PC-3 (cell line): Measurements from ENCODE around the gene AHNAK. TPM values are rescaled to one million over a fixed set of nuclear protein-coding genes. Genes with fewer than 3 reads are reported as not detected.

Source experiments
- ATAC-seq: fragments of 200-7000 bp; cut with Tn5 transposase; 2 replicates; pipeline ENCODE4 v1.9.1; 2020; ENCODE audit warnings: mild to moderate bottlenecking, moderate library complexity
- BruUV-seq: library from RNA; stranded (reverse); fragments of 400-500 nt; replicated peaks from 2 replicates; lab custom pipeline; 2021; lab: Mats Ljungman, UMichigan
- CTCF ChIA-PET: fragments of 300-600 bp; sonication (Branson Sonifier 250); formaldehyde crosslinking; loops from one replicate; lab custom pipeline; 2022; ENCODE audit warnings: antibody characterized with exemption; lab: Charles Lee
- POLR2A ChIA-PET: fragments of 300-600 bp; sonication (Branson Sonifier 250); formaldehyde crosslinking; loops from one replicate; lab custom pipeline; 2022; ENCODE audit warnings: antibody characterized with exemption; ENCODE audit not compliant: unreplicated experiment; lab: Charles Lee
- DNase-seq: peaks from one replicate; pipeline ENCODE4 v3.0.0-alpha.2; 2015
- H2AFZ ChIP-seq: fragments of 300-600 bp; sonication (generic); 2 replicates; pipeline ENCODE4 v1.6.0; 2016; ENCODE audit warnings: antibody characterized with exemption, low read length
- H3F3A ChIP-seq: fragments of 300-600 bp; sonication (generic); one replicate; pipeline ENCODE4 v1.6.0; 2017; ENCODE audit warnings: antibody characterized with exemption, low read length, control low read depth, mild to moderate bottlenecking; ENCODE audit not compliant: unreplicated experiment
- H3K27ac ChIP-seq: fragments of 300-600 bp; sonication (generic); 2 replicates; pipeline ENCODE4 v1.5.1; 2016; ENCODE audit warnings: mild to moderate bottlenecking, low read length
- H3K27me3 ChIP-seq: fragments of 300-600 bp; sonication (generic); 2 replicates; pipeline ENCODE4 v1.6.1; 2016; ENCODE audit warnings: low read length, mixed read lengths
- H3K36me3 ChIP-seq: fragments of 300-600 bp; sonication (generic); 2 replicates; pipeline ENCODE4 v1.6.1; 2016; ENCODE audit warnings: low read depth, mixed run types, low read length, mixed read lengths
- H3K4me1 ChIP-seq: fragments of 300-600 bp; sonication (generic); 2 replicates; pipeline ENCODE4 v1.5.1; 2016; ENCODE audit warnings: low read length; ENCODE audit not compliant: insufficient read depth
- H3K4me2 ChIP-seq: fragments of 300-600 bp; sonication (generic); 2 replicates; pipeline ENCODE4 v1.6.0; 2016; ENCODE audit warnings: low read length
- H3K4me3 ChIP-seq: fragments of 300-600 bp; sonication (generic); 2 replicates; pipeline ENCODE4 v1.5.1; 2016; ENCODE audit warnings: mild to moderate bottlenecking, low read length, mixed read lengths
- H3K79me2 ChIP-seq: fragments of 300-600 bp; sonication (generic); 2 replicates; pipeline ENCODE4 v1.6.1; 2017; ENCODE audit warnings: low read length, mixed read lengths
- H3K9ac ChIP-seq: fragments of 300-600 bp; sonication (generic); 2 replicates; pipeline ENCODE4 v1.6.0; 2016; ENCODE audit warnings: mild to moderate bottlenecking, low read length
- H3K9me2 ChIP-seq: fragments of 300-600 bp; sonication (generic); replicated peaks from 2 replicates; pipeline ENCODE4 v1.6.1; 2016; ENCODE audit warnings: mixed run types, low read length, mixed read lengths
- H3K9me3 ChIP-seq: fragments of 300-600 bp; sonication (generic); 2 replicates; pipeline ENCODE4 v1.6.1; 2016; ENCODE audit warnings: low read length, mixed read lengths
- H4K20me1 ChIP-seq: fragments of 300-600 bp; sonication (generic); 2 replicates; pipeline ENCODE4 v1.6.1; 2016; ENCODE audit warnings: low read length, mixed read lengths
- CTCF ChIP-seq: fragments of 300-600 bp; sonication (generic); conservative IDR thresholded peaks from 2 replicates; pipeline ENCODE4 v1.5.1; 2017; ENCODE audit warnings: antibody characterized with exemption, low read depth, mild to moderate bottlenecking, low read length
- EZH2 ChIP-seq: fragments of 300-600 bp; sonication (generic); IDR thresholded peaks from one replicate; pipeline ENCODE4 v1.6.1; 2017; ENCODE audit warnings: antibody characterized with exemption, mild to moderate bottlenecking, low read length; ENCODE audit not compliant: unreplicated experiment
- EZH2phosphoT487 ChIP-seq: fragments of 300-600 bp; sonication (generic); IDR thresholded peaks from 2 replicates; pipeline ENCODE4 v1.6.1; 2018; ENCODE audit warnings: mild to moderate bottlenecking, antibody characterized with exemption, low read length, borderline replicate concordance
- intact Hi-C: fragments of 100-400 bp; cut with micrococcal nuclease; formaldehyde crosslinking; loops from 2 replicates; pipeline ENCODE4 v1.9.0; 2023
- total RNA-seq: library from RNA; depleted of rRNA; stranded (reverse); fragments of >200 nt; gene quantifications from 2 replicates; pipeline ENCODE4 v1.2.3, GENCODE V29; 2014

The AHNAK gene
- total RNA-seq, 1 experiment from 2014 or later = 287 TPM

- H4K20me1 ChIP-seq = no peaks in the 10 kb centered on the region
- H3K27ac ChIP-seq = no peak overlapping the region
- H3K27me3 ChIP-seq = no peaks in the 10 kb centered on the region
- no peaks in the 10 kb centered on the region for H3K9me2 ChIP-seq
- ChIA-PET POLR2A (interaction anchor here (0.7 kb wide), 1 partner anchor 294 kb away, joined by 3 read pairs; no protein-coding TSS in a partner anchor), CTCF (interaction anchor here (2.5 to 3.3 kb wide), 2 partner anchors 150 to 167 kb away, joined by 34 to 35 read pairs; no protein-coding TSS in a partner anchor)
- ATAC-seq (no peak), DNase-seq (no peak)
- BruUV-seq = no TSS peak
- H2AFZ ChIP-seq = no peak overlapping the region
- no peak overlapping the region for H3K4me3 ChIP-seq
- no peak overlapping the region for H3K9ac ChIP-seq
- no peaks in the 10 kb centered on the region for H3K9me3 ChIP-seq
- peak overlapping the region; percentile 49; the same call in 1 of the 2 replicates for H3K4me2 ChIP-seq
- intact Hi-C loops = loop anchor here (1.0 to 10.0 kb wide), 3 partner anchors 13 to 301 kb away; no protein-coding TSS in a partner anchor
- H3K79me2 ChIP-seq = no peaks in the 10 kb centered on the region
- peaks cover 17% of the 10 kb centered on the region for H3K4me1 ChIP-seq
- H3F3A ChIP-seq = no peaks in the 10 kb centered on the region
- H3K36me3 ChIP-seq = no peaks in the 10 kb centered on the region
- no peak for TF ChIP-seq EZH2
- TF ChIP-seq CTCF = no peak
Observed at GRCh38 chr11:62393735-62394134, 152.9 kb downstream of the AHNAK start.

DNA sequence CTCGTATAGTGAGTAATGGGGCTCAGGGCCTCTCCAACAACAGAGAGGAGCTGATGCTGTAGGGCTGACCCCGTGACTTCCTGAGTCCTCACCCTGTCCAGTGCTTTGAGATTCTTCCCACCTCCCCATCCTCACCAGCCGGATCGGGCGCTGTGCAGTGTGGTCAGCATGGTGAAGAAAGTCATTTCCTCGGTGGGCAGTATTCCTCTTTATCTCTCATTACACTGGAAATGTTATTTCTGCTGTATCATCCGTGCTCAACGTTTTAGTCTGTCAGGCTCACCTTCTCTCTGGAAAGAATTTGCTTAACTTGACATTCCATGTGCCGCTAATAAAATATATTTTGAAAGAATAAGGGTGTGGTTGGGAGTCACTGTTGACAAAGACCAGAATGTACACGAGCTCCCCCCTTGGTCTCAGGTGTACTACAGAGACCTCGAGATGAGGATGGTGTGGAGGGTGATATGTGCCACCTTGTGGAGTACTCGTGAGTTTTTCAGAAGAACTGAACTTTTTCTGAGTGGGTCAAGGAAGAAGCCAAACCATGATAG is 153.5 kb downstream of the AHNAK start:
- H3K27ac ChIP-seq = peak overlapping the region; percentile 6; the same call in 1 of the 2 replicates
- H3K79me2 ChIP-seq = no peaks in the 10 kb centered on the region
- H3K4me2 ChIP-seq = peak overlapping the region; percentile 49
- H3K4me3 ChIP-seq = no peak overlapping the region
- peaks cover 17% of the 10 kb centered on the region for H3K4me1 ChIP-seq
- no peaks in the 10 kb centered on the region for H3K36me3 ChIP-seq
- H3F3A ChIP-seq = no peaks in the 10 kb centered on the region
- H2AFZ ChIP-seq = peak overlapping the region; percentile 33; the same call in 1 of the 2 replicates
- peak; percentile 93 for DNase-seq
- TF ChIP-seq EZH2 (no peak), EZH2phosphoT487 (no peak), CTCF (peak; percentile 89)
- intact Hi-C loops = loop anchor here (1.0 to 10.0 kb wide), 2 partner anchors 13 to 302 kb away; no protein-coding TSS in a partner anchor
- ChIA-PET POLR2A (interaction anchor here (0.7 kb wide), 1 partner anchor 294 kb away, joined by 3 read pairs; no protein-coding TSS in a partner anchor), CTCF (interaction anchor here (0.5 to 3.3 kb wide), 8 partner anchors 13 to 1468 kb away, joined by 3 to 34 read pairs (median 4); partner anchors contain the start of gene EEF1G)
- no peaks in the 10 kb centered on the region for H3K9me3 ChIP-seq
- no peak overlapping the region for H3K9ac ChIP-seq
- no peaks in the 10 kb centered on the region for H3K9me2 ChIP-seq
- peak; percentile 85 for ATAC-seq
- H3K27me3 ChIP-seq = no peaks in the 10 kb centered on the region
- no peaks in the 10 kb centered on the region for H4K20me1 ChIP-seq
- BruUV-seq = no TSS peak

DNA sequence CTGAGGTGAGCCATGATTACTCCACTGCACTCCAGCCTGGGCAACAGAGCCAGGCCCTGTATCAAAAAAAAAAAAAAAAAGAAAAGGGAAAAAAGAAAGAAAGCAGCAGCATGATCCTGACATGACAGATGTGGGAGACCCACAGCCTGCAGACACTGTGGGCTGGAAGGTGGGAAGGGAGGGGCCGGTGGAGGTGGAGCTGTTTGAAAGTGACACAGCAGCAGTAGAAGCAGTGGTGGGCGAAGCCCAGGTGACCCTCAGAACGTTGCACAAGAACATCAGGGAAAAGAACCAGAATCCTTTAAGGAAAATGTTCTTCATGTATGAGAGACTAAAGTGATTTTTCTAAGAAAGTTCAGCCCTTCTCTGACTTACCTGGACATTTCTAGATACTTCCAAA is 154.1 kb downstream of the AHNAK start:
- Histone ChIP-seq H3K4me2 (no peak overlapping the region), H3K9ac (no peak overlapping the region), H3K9me3 (no peaks in the 10 kb centered on the region), H3K4me1 (peaks cover 17% of the 10 kb centered on the region), H3K36me3 (no peaks in the 10 kb centered on the region), H2AFZ (peak overlapping the region; percentile 33; the same call in 1 of the 2 replicates), H3K27me3 (no peaks in the 10 kb centered on the region), H4K20me1 (no peaks in the 10 kb centered on the region), H3K27ac (peak overlapping the region; percentile 6; the same call in 1 of the 2 replicates), H3K79me2 (no peaks in the 10 kb centered on the region), H3K9me2 (no peaks in the 10 kb centered on the region), H3K4me3 (no peak overlapping the region), H3F3A (no peaks in the 10 kb centered on the region)
- POLR2A ChIA-PET = no interaction called here
- no TSS peak for BruUV-seq
- DNase-seq = no peak
- intact Hi-C loops = loop anchor here (10.0 kb wide), 1 partner anchor 302 kb away; no protein-coding TSS in a partner anchor
- CTCF ChIA-PET = interaction anchor here (1.1 kb wide), 1 partner anchor 52 kb away, joined by 3 read pairs; no protein-coding TSS in a partner anchor
- no peak for TF ChIP-seq EZH2
- no peak for TF ChIP-seq CTCF
- TF ChIP-seq EZH2phosphoT487 = no peak
- ATAC-seq = no peak
